T-cell (primary cell): ENCODE data around the gene GJB4. TPM values are rescaled to one million over a fixed set of nuclear protein-coding genes. Genes with fewer than 3 reads are reported as not detected.
A peak's percentile ranks its signal among the peaks of the same experiment; 100 is the strongest.

Source experiments
- ATAC-seq, 4 experiments: fragments of 200-7000 bp in 3 of 4; fragments of 150-1000 bp in 1 of 4; cut with Tn5 transposase; replicated peaks in 1 of 4; 1 replicate in 3 of 4; 2 replicates in 1 of 4; pipeline ENCODE4 v1.10.0; 2021; ENCODE audit warnings: moderate library complexity in 3 of 4, mild to moderate bottlenecking in 2 of 4, moderate number of reproducible peaks in 1 of 4
- CTCF ChIA-PET, 2 donors: fragments of 300-600 bp; sonication (Branson Sonifier 250); formaldehyde crosslinking; loops; one replicate each; lab custom pipeline; 2022; ENCODE audit warnings: antibody characterized with exemption in 2 of 2; lab: Charles Lee
- POLR2A ChIA-PET, 2 donors: fragments of 300-600 bp; sonication (Branson Sonifier 250); formaldehyde crosslinking; loops; one replicate each; lab custom pipeline; 2022; ENCODE audit warnings: antibody characterized with exemption in 2 of 2; lab: Charles Lee
- DNase-seq, 35 experiments: peaks; one replicate each; pipeline versions ENCODE4 v3.0.0 to v3.0.0-alpha.2; 2013 to 2023
- H3K27ac ChIP-seq: one replicate; pipeline ENCODE4 v1.5.1; 2013; ENCODE audit warnings: low read length
- H3K27me3 ChIP-seq, 2 experiments: replicated peaks in 1 of 2; 1 replicate in 1 of 2; 2 replicates in 1 of 2; pipeline versions ENCODE4 v1.6.1 to v1.7.0; 2013; ENCODE audit warnings: low read length in 1 of 2, mixed read lengths in 1 of 2; ENCODE audit not compliant: control insufficient read depth in 2 of 2, insufficient read depth in 2 of 2; ENCODE audit errors: extremely low read depth in 1 of 2
- H3K36me3 ChIP-seq, 2 donors: 1 replicate in 1 of 2; 2 replicates in 1 of 2; pipeline versions ENCODE4 v1.6.1 to v1.7.0; 2013; ENCODE audit warnings: low read length in 1 of 2; ENCODE audit not compliant: control insufficient read depth in 2 of 2, insufficient read depth in 1 of 2; ENCODE audit errors: extremely low read depth in 1 of 2
- H3K4me1 ChIP-seq, 2 experiments: 1 replicate in 1 of 2; 2 replicates in 1 of 2; pipeline versions ENCODE4 v1.6.1 to v1.7.0; 2013; ENCODE audit warnings: low read length in 2 of 2, mixed read lengths in 1 of 2; ENCODE audit not compliant: insufficient read depth in 2 of 2, control insufficient read depth in 1 of 2; ENCODE audit errors: extremely low read depth in 1 of 2
- H3K4me3 ChIP-seq, 2 donors: 1 replicate in 1 of 2; 2 replicates in 1 of 2; pipeline versions ENCODE4 v1.5.1 to v1.7.0; 2013; ENCODE audit warnings: mild to moderate bottlenecking in 2 of 2, low read length in 1 of 2, moderate library complexity in 1 of 2; ENCODE audit not compliant: control insufficient read depth in 1 of 2; ENCODE audit errors: extremely low read depth in 1 of 2
- H3K9me3 ChIP-seq: 2 replicates; pipeline ENCODE4 v1.7.0; 2013
- H3K27ac Mint-ChIP-seq, 2 donors: one replicate each; pipeline ENCODE4 v1.8.0; 2020 to 2021; ENCODE audit warnings: mild to moderate bottlenecking in 2 of 2, mixed read lengths in 2 of 2
- H3K27me3 Mint-ChIP-seq, 2 donors: one replicate each; pipeline ENCODE4 v1.8.0; 2021 to 2022; ENCODE audit warnings: mixed read lengths in 2 of 2
- H3K36me3 Mint-ChIP-seq: one replicate; pipeline ENCODE4 v1.8.0; 2021; ENCODE audit warnings: mixed read lengths
- H3K4me1 Mint-ChIP-seq, 3 donors: one replicate each; pipeline ENCODE4 v1.8.0; 2020 to 2022; ENCODE audit warnings: mixed read lengths in 3 of 3, mild to moderate bottlenecking in 1 of 3
- H3K4me3 Mint-ChIP-seq, 3 donors: one replicate each; pipeline ENCODE4 v1.8.0; 2020 to 2022; ENCODE audit warnings: mild to moderate bottlenecking in 3 of 3, mixed read lengths in 3 of 3, moderate library complexity in 3 of 3
- H3K9me3 Mint-ChIP-seq, 3 donors: one replicate each; pipeline ENCODE4 v1.8.0; 2020 to 2022; ENCODE audit warnings: mixed read lengths in 3 of 3
- WGBS: methylation state at CpG from one replicate; pipeline ENCODE4 v1.1.5; 2013; ENCODE audit warnings: missing lambda C conversion rate; ENCODE audit not compliant: insufficient coverage; 5-methylcytosine and 5-hydroxymethylcytosine counted together
- total RNA-seq, 35 experiments: library from RNA in 6 of 35; stranded (reverse) in 6 of 35; fragments of 120-200 nt in 1 of 35; gene quantifications; one replicate each; pipeline versions ENCODE4 v1.2.1 to v1.2.4 and lab custom pipeline; 2013 to 2026

Gene GJB4
- total RNA-seq, 5 donors from 2014 or later (not counting 1 experiment from before 2014, with no cell fraction given) = not detected

DNA sequence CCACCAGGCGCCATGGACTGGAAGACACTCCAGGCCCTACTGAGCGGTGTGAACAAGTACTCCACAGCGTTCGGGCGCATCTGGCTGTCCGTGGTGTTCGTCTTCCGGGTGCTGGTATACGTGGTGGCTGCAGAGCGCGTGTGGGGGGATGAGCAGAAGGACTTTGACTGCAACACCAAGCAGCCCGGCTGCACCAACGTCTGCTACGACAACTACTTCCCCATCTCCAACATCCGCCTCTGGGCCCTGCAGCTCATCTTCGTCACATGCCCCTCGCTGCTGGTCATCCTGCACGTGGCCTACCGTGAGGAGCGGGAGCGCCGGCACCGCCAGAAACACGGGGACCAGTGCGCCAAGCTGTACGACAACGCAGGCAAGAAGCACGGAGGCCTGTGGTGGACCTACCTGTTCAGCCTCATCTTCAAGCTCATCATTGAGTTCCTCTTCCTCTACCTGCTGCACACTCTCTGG is 25.2 kb downstream of the GJB4 start:
- DNase-seq = no peak
- H3K36me3 ChIP-seq = no peaks in the 10 kb centered on the region
- Mint-ChIP-seq H3K4me1 (peaks cover 4 to 7% (median 6%) of the 10 kb centered on the region in 3 donors), H3K27ac (no peak overlapping the region), H3K27me3 (peaks cover 42 to 43% of the 10 kb centered on the region in 2 donors), H3K9me3 (no peaks in the 10 kb centered on the region), H3K36me3 (no peaks in the 10 kb centered on the region), H3K4me3 (no peak overlapping the region)
- H3K27me3 ChIP-seq = peaks cover 7 to 80% of the 10 kb centered on the region in 2 experiments
- H3K27ac ChIP-seq = no peak overlapping the region
- ChIA-PET POLR2A (no interaction called here), CTCF (interaction anchor here in 1 of 2 donors (1.3 kb wide), 1 partner anchor 68 kb away, joined by 6 read pairs; no protein-coding TSS in a partner anchor)
- WGBS = 88% methylated on average over 28 of the region's 28 CpGs
- H3K9me3 ChIP-seq = no peaks in the 10 kb centered on the region
- no peak overlapping the region for H3K4me3 ChIP-seq
- ATAC-seq = no peak
- peaks cover 0 to 14% of the 10 kb centered on the region in 2 experiments for H3K4me1 ChIP-seq

DNA sequence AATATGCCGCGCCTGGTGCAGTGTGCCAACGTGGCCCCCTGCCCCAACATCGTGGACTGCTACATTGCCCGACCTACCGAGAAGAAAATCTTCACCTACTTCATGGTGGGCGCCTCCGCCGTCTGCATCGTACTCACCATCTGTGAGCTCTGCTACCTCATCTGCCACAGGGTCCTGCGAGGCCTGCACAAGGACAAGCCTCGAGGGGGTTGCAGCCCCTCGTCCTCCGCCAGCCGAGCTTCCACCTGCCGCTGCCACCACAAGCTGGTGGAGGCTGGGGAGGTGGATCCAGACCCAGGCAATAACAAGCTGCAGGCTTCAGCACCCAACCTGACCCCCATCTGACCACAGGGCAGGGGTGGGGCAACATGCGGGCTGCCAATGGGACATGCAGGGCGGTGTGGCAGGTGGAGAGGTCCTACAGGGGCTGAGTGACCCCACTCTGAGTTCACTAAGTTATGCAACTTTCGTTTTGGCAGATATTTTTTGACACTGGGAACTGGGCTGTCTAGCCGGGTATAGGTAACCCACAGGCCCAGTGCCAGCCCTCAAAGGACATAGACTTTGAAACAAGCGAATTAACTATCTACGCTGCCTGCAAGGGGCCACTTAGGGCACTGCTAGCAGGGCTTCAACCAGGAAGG is 25.8 kb downstream of the GJB4 start:
- Mint-ChIP-seq H3K4me3 (no peak overlapping the region), H3K27ac (no peak overlapping the region), H3K4me1 (peaks cover 4 to 7% (median 6%) of the 10 kb centered on the region in 3 donors), H3K9me3 (no peaks in the 10 kb centered on the region), H3K27me3 (peaks cover 37 to 41% of the 10 kb centered on the region in 2 donors), H3K36me3 (no peaks in the 10 kb centered on the region)
- H3K9me3 ChIP-seq = no peaks in the 10 kb centered on the region
- H3K27ac ChIP-seq = no peak overlapping the region
- H3K36me3 ChIP-seq = no peaks in the 10 kb centered on the region
- peaks cover 0 to 14% of the 10 kb centered on the region in 2 experiments for H3K4me1 ChIP-seq
- ATAC-seq = no peak
- POLR2A ChIA-PET = no interaction called here
- DNase-seq = no peak
- CTCF ChIA-PET = interaction anchor here in 1 of 2 donors (0.6 to 1.3 kb wide), 2 partner anchors 67 to 514 kb away, joined by 3 to 6 read pairs; no protein-coding TSS in a partner anchor
- WGBS = 80% methylated on average over 14 of the region's 22 CpGs
- H3K27me3 ChIP-seq = peaks cover 5 to 75% of the 10 kb centered on the region in 2 experiments
- H3K4me3 ChIP-seq = no peak overlapping the region

DNA sequence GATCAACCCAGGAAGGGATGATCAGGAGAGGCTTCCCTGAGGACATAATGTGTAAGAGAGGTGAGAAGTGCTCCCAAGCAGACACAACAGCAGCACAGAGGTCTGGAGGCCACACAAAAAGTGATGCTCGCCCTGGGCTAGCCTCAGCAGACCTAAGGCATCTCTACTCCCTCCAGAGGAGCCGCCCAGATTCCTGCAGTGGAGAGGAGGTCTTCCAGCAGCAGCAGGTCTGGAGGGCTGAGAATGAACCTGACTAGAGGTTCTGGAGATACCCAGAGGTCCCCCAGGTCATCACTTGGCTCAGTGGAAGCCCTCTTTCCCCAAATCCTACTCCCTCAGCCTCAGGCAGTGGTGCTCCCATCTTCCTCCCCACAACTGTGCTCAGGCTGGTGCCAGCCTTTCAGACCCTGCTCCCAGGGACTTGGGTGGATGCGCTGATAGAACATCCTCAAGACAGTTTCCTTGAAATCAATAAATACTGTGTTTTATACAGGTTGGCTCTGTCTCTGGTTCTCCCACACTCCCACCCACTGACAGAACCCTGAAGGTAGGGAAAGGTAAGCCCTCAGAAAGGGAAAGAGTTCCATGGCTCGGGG is 26.4 kb downstream of the GJB4 start:
- CTCF ChIA-PET = interaction anchor here in 1 of 2 donors (0.6 to 1.3 kb wide), 2 partner anchors 67 to 513 kb away, joined by 3 to 6 read pairs; no protein-coding TSS in a partner anchor
- peaks cover 40 to 41% of the 10 kb centered on the region in 2 donors for H3K27me3 Mint-ChIP-seq
- H3K9me3 Mint-ChIP-seq = no peaks in the 10 kb centered on the region
- peak in 2 of 4 experiments; percentile 8 to 16 for ATAC-seq
- Histone ChIP-seq H3K27me3 (peaks cover 3 to 76% of the 10 kb centered on the region in 2 experiments), H3K9me3 (no peaks in the 10 kb centered on the region), H3K36me3 (no peaks in the 10 kb centered on the region), H3K4me1 (peaks cover 0 to 14% of the 10 kb centered on the region in 2 experiments), H3K4me3 (no peak overlapping the region), H3K27ac (no peak overlapping the region)
- no peak for DNase-seq
- no peaks in the 10 kb centered on the region for H3K36me3 Mint-ChIP-seq
- POLR2A ChIA-PET = no interaction called here
- peaks cover 4 to 7% (median 6%) of the 10 kb centered on the region in 3 donors for H3K4me1 Mint-ChIP-seq
- no peak overlapping the region for H3K4me3 Mint-ChIP-seq
- 42% methylated on average over 2 of the region's 4 CpGs for WGBS
- H3K27ac Mint-ChIP-seq = no peak overlapping the region

- Mint-ChIP-seq H3K27ac (no peak overlapping the region), H3K27me3 (peaks cover 44 to 46% of the 10 kb centered on the region in 2 donors), H3K4me3 (no peak overlapping the region), H3K4me1 (peaks cover 4 to 7% (median 6%) of the 10 kb centered on the region in 3 donors), H3K9me3 (no peaks in the 10 kb centered on the region), H3K36me3 (no peaks in the 10 kb centered on the region)
- H3K9me3 ChIP-seq = no peaks in the 10 kb centered on the region
- H3K36me3 ChIP-seq = no peaks in the 10 kb centered on the region
- H3K27me3 ChIP-seq = peaks cover 3 to 76% of the 10 kb centered on the region in 2 experiments
- DNase-seq (peak in 34 of 35 experiments; percentile 12 to 76 (median 50)), ATAC-seq (peak; percentile 74 to 85 (median 78))
- 54% methylated on average over 12 of the region's 14 CpGs for WGBS
- POLR2A ChIA-PET = no interaction called here
- CTCF ChIA-PET = no interaction called here
- H3K4me1 ChIP-seq = peaks cover 0 to 10% of the 10 kb centered on the region in 2 experiments
- no peak overlapping the region for H3K27ac ChIP-seq
- no peak overlapping the region for H3K4me3 ChIP-seq
These were observed 27.2 kb downstream of the GJB4 start for GRCh38 chr1:34786521-34787325.

DNA sequence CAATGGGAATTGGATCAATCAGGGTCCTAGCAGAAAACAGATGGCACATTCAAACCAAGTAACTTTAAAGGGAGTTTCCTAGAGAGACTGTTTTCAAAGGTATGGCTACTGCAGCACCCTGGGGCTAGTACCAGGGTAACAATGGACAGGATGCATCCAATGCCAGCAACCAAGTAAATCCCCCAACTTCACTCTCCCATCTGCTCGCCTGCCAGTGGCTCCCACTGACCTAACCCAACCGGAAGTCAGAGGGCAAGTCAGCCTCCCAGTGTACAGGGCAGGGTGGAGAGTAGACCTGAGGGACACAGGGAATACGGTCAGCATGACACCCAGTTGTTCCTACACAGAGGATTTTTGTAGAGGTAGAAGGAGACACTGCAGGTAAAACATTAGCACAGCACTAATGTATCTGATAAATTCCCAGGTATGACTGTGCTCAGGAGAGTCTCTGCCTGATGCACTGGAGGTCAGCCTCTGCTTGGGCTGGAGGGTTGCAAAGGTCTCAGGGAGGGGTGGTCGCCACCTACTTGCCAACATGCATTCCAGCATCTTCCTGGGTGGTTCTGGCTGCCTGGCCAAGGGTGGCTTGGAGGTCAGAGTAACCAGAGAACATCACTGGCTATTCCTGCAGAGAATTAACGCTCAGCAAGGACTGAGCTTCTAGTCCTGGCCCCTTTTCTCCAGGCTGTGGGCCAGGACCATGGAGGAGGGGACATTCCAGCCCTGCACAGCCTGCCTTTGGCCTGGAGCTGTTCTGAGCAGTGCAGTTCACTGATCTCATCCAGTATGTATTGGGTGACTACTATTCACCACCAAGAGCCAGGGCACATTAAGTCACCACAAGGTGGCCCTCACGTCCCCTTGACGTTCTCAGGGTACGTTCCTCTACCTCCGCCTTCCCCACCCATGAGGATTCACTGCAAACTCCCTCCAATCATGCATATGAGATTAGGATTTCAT is 28.2 kb downstream of the GJB4 start:
- WGBS = 70% methylated on average over 2 of the region's 9 CpGs
- H3K4me1 ChIP-seq = peaks cover 0 to 9% of the 10 kb centered on the region in 2 experiments
- no peak for ATAC-seq
- Mint-ChIP-seq H3K27ac (no peak overlapping the region), H3K36me3 (no peaks in the 10 kb centered on the region), H3K27me3 (peaks cover 43 to 47% of the 10 kb centered on the region in 2 donors), H3K9me3 (no peaks in the 10 kb centered on the region), H3K4me1 (peaks cover 7 to 13% (median 10%) of the 10 kb centered on the region in 3 donors), H3K4me3 (no peak overlapping the region)
- H3K27ac ChIP-seq = no peak overlapping the region
- peaks cover 0 to 75% of the 10 kb centered on the region in 2 experiments for H3K27me3 ChIP-seq
- DNase-seq = no peak
- no peaks in the 10 kb centered on the region for H3K36me3 ChIP-seq
- no peaks in the 10 kb centered on the region for H3K9me3 ChIP-seq
- ChIA-PET POLR2A (no interaction called here), CTCF (interaction anchor here in 1 of 2 donors (0.7 kb wide), 1 partner anchor 961 kb away, joined by 3 read pairs; no protein-coding TSS in a partner anchor)
- no peak overlapping the region for H3K4me3 ChIP-seq
